ENCODE data around the gene PBOV1. TPM values are rescaled to one million over a fixed set of nuclear protein-coding genes. Genes with fewer than 3 reads are reported as not detected.

PBOV1 gene
- total RNA-seq, result not detected

GRCh38 chr6:138218449-138218848 is at the start of gene PBOV1:
Gene PBOV1, minus strand, starts transcription at chr6:138218491. Its CDS starts 96 bp downstream, at chr6:138218395.

Other genes with a start within 250 kb of the PBOV1 start
- gene PERP, start 111.1 kb downstream of the PBOV1 start, total RNA-seq, result 1.2 TPM
- 47.3 TPM for gene ARFGEF3, start 56.6 kb downstream of the PBOV1 start, total RNA-seq
- gene SMIM28, start 159.4 kb upstream of the PBOV1 start, total RNA-seq, result not detected
- 6.0 TPM for gene HEBP2, start 185.7 kb upstream of the PBOV1 start, total RNA-seq